Measurements from ENCODE around the gene MTG2.

MTG2 gene

GRCh38 chr20:62186887-62187866 is 4.3 kb downstream of the MTG2 start:
- no peak for DNase-seq (ENCODE audit: low read depth)

- DNase-seq (ENCODE audit: low read depth) = no peak
Measured at GRCh38 chr20:62190639-62191411, 8.0 kb downstream of the MTG2 start.

GRCh38 chr20:62191781-62192559 is 9.1 kb downstream of the MTG2 start:
- DNase-seq (ENCODE audit: low read depth) = no peak

GRCh38 chr20:62192635-62193034 is 9.8 kb downstream of the MTG2 start:
- no peak for DNase-seq (ENCODE audit: low read depth)

GRCh38 chr20:62193079-62194025 is 10.5 kb downstream of the MTG2 start:
- no peak for DNase-seq (ENCODE audit: low read depth)

GRCh38 chr20:62195075-62195405 is 12.2 kb downstream of the MTG2 start:
- no peak for DNase-seq (ENCODE audit: low read depth)

- DNase-seq (ENCODE audit: low read depth) = no peak
Measured at GRCh38 chr20:62195736-62196135, 12.9 kb downstream of the MTG2 start.

- no peak for DNase-seq (ENCODE audit: low read depth)
Measured at GRCh38 chr20:62196286-62196685, 13.5 kb downstream of the MTG2 start.

- no peak for DNase-seq (ENCODE audit: low read depth)
Measured at GRCh38 chr20:62197311-62197710, 14.5 kb downstream of the MTG2 start.

GRCh38 chr20:62197801-62198200 is 15.0 kb downstream of the MTG2 start:
- no peak for DNase-seq (ENCODE audit: low read depth)

- no peak for DNase-seq (ENCODE audit: low read depth)
Measured at GRCh38 chr20:62198496-62198895, 15.7 kb downstream of the MTG2 start.

- no peak for DNase-seq (ENCODE audit: low read depth)
Measured at GRCh38 chr20:62198931-62199330, 16.1 kb downstream of the MTG2 start.

- DNase-seq (ENCODE audit: low read depth) = no peak
Measured at GRCh38 chr20:62200491-62201172, 17.8 kb downstream of the MTG2 start.

- no peak for DNase-seq (ENCODE audit: low read depth)
Measured at GRCh38 chr20:62201173-62202082, 18.6 kb downstream of the MTG2 start.

GRCh38 chr20:62202083-62202395 is 19.2 kb downstream of the MTG2 start:
- DNase-seq (ENCODE audit: low read depth) = no peak

GRCh38 chr20:62202676-62203377 is 20.0 kb downstream of the MTG2 start:
- DNase-seq (ENCODE audit: low read depth) = no peak

- no peak for DNase-seq (ENCODE audit: low read depth)
Measured at GRCh38 chr20:62203378-62204030, 20.7 kb downstream of the MTG2 start.

- no peak for DNase-seq (ENCODE audit: low read depth)
Measured at GRCh38 chr20:62205618-62206387, 23.0 kb downstream of the MTG2 start.
